Measurements from ENCODE around the gene LSM12.
"Not testable (repeated sequence)": the region's sequence is repeated elsewhere in the genome, so short reads cannot be mapped to it uniquely, and the experiment has no call there.

LSM12 gene

GRCh38 chr17:44006598-44007345 lies 59.7 kb downstream of the LSM12 start:
- peak; percentile 96 for DNase-seq

- no peak for DNase-seq
These were observed 60.2 kb downstream of the LSM12 start for GRCh38 chr17:44006272-44006597.

- DNase-seq = no peak
These were observed 60.8 kb downstream of the LSM12 start for GRCh38 chr17:44005527-44006271.

- no peak for DNase-seq
These were observed 61.5 kb downstream of the LSM12 start for GRCh38 chr17:44004761-44005526.

- no peak for DNase-seq
These were observed 62.3 kb downstream of the LSM12 start, which contains the start of gene NAGS for GRCh38 chr17:44004077-44004760. NAGS (plus strand) TSS chr17:44004622; CDS start chr17:44004664, 42 bp downstream.

GRCh38 chr17:44002141-44002848 lies 64.2 kb downstream of the LSM12 start:
- DNase-seq = peak; percentile 81

GRCh38 chr17:44001461-44001920 lies 65.0 kb downstream of the LSM12 start:
- no peak for DNase-seq

- DNase-seq = no peak
These were observed 65.5 kb downstream of the LSM12 start for GRCh38 chr17:44000871-44001460.

GRCh38 chr17:44000141-44000860 lies 66.2 kb downstream of the LSM12 start:
- no peak for DNase-seq

- DNase-seq = no peak
These were observed 67.4 kb downstream of the LSM12 start for GRCh38 chr17:43999024-43999423.

- peak; percentile 59 for DNase-seq
These were observed 67.9 kb downstream of the LSM12 start for GRCh38 chr17:43998552-43998951.

- DNase-seq = not testable (repeated sequence)
These were observed 69.3 kb downstream of the LSM12 start for GRCh38 chr17:43997180-43997579.

- DNase-seq = no peak
These were observed 71.4 kb downstream of the LSM12 start for GRCh38 chr17:43995150-43995471.

- DNase-seq = peak; percentile 65
These were observed 72.0 kb downstream of the LSM12 start for GRCh38 chr17:43994272-43995149.

- no peak for DNase-seq
These were observed 73.8 kb downstream of the LSM12 start for GRCh38 chr17:43992641-43993040.

GRCh38 chr17:43988301-43988700 lies 78.2 kb downstream of the LSM12 start:
- no peak for DNase-seq

GRCh38 chr17:43987131-43988021 lies 79.1 kb downstream of the LSM12 start:
- no peak for DNase-seq

- DNase-seq = no peak
These were observed 80.1 kb downstream of the LSM12 start for GRCh38 chr17:43986225-43986981.

All from fibroblast of skin of abdomen (primary cell).